ENCODE measurements around the gene FAM151B.

DNA sequence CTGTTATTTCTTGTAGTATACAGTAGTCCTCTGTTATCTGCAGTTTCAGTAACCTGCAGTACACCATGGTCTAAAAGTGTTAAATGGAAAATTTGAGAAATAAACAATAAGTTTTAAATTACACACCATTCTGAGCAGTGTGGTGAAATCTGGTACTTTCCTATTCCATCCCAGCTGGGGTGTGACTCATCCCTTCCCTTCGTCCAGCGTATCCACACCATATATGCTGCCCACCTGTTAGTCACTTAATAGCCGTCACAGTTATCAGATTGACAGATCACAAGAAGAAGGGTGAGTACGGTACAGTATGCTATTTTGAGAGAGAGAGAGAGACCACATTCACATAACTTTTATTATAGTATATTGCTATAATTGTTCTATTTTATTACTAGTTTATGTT is 28.9 kb downstream of the FAM151B start:
- TF ChIP-seq POLR2AphosphoS5 (IDR thresholded peaks at IDR 0.05; ENCODE audit: low read depth) (no peak), CTCF (IDR thresholded peaks at IDR 0.05; ENCODE audit: insufficient read depth, low read length) (no peak), GABPA (IDR thresholded peaks at IDR 0.05; ENCODE audit: low read depth) (no peak), SPI1 (IDR thresholded peaks at IDR 0.05; ENCODE audit: borderline replicate concordance, low read depth) (no peak)
- TF ChIP-seq, protein P1, sequence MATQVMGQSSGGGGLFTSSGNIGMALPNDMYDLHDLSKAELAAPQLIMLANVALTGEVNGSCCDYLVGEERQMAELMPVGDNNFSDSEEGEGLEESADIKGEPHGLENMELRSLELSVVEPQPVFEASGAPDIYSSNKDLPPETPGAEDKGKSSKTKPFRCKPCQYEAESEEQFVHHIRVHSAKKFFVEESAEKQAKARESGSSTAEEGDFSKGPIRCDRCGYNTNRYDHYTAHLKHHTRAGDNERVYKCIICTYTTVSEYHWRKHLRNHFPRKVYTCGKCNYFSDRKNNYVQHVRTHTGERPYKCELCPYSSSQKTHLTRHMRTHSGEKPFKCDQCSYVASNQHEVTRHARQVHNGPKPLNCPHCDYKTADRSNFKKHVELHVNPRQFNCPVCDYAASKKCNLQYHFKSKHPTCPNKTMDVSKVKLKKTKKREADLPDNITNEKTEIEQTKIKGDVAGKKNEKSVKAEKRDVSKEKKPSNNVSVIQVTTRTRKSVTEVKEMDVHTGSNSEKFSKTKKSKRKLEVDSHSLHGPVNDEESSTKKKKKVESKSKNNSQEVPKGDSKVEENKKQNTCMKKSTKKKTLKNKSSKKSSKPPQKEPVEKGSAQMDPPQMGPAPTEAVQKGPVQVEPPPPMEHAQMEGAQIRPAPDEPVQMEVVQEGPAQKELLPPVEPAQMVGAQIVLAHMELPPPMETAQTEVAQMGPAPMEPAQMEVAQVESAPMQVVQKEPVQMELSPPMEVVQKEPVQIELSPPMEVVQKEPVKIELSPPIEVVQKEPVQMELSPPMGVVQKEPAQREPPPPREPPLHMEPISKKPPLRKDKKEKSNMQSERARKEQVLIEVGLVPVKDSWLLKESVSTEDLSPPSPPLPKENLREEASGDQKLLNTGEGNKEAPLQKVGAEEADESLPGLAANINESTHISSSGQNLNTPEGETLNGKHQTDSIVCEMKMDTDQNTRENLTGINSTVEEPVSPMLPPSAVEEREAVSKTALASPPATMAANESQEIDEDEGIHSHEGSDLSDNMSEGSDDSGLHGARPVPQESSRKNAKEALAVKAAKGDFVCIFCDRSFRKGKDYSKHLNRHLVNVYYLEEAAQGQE (IDR thresholded peaks at IDR 0.05; ENCODE audit: insufficient replicate concordance, low read depth) = no peak
